DMS53 treated with DMSO at 0.1 percent for 48 hours (cell line): ENCODE data around the gene ZZZ3.
"Not testable (repeated sequence)": the region's sequence is repeated elsewhere in the genome, so short reads cannot be mapped to it uniquely, and the experiment has no call there.

Source experiments
- DNase-seq: peaks from one replicate; lab custom pipeline; 2025; ENCODE audit not compliant: unreplicated experiment; lab: John Stamatoyannopoulos, UW

Gene ZZZ3

DNA sequence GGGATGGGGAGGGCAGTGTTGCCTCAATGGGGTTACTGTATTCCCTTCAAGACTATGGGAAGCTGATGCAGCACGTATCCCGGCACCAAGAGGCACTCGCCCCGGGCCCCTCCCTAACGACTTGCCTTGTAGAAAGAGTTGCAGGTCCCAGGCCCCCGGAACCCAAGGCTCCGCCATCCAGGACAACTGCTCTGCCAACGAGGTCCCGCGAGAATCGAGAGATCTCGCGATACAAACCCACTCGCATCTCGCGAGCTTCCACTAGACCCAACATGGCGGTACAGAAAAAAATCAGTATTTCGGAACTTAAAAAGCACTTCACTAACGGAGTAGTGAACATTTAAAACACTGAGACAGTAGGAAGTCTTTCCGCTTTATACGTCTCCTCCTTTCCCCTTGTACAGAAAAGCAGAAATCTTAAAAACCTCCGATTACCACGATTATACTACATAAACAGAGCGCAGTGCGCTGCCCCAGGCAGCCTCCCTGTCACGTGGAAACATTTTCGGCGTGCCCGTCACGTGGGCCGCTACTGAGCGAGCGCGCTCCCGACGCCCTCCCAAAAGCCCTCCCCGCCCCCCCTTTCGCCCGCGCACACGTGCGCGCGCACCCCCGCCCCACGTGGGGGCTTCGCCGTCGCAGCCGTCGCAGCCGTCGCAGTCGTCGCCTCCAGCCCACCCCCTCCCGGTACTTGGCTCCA lies at the start of gene ZZZ3:
Gene ZZZ3 (minus strand): TSS at position 199 of the 700 bp plus-strand sequence. CDS start 49,304 bp downstream, outside the sequence.
- peak; percentile 97 for DNase-seq

DNA sequence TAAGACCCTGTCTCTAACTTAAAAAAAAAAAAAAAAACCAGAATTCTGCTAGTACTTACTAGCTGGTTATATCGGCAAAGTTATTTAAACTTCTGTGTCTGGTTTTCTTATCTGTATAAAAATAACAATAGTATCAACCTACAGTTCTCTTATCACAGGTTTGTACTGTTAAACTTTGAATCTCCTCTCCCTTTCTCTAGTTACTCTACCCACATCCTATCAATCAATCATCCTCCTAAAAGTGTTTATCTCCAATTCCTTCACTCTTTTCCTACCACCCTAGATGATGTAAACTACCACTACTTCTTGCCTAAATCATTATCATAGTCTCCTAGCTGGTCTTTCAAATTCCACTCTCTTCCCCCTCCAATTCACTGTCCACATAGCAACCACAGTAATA lies 49.6 kb upstream of the ZZZ3 start:
- no peak for DNase-seq

DNA sequence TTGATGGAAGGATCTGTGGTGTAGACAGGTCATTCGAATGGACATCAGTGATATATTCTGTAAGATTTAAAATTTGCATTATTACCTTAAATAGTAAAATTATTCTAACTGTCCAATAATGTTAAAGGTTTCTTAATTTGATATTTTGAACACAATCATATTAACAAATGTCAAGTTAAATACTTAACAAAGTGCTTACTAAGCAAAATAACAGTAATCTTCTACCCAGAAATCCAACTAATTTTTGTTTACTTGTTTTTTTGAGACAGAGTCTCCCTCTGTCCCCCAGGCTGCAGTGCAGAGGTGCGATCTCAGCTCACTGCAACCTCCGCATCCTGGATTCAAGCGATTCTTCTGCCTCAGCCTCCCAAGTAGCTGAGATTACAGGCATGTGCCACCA lies 43.2 kb upstream of the ZZZ3 start:
- DNase-seq = no peak

DNA sequence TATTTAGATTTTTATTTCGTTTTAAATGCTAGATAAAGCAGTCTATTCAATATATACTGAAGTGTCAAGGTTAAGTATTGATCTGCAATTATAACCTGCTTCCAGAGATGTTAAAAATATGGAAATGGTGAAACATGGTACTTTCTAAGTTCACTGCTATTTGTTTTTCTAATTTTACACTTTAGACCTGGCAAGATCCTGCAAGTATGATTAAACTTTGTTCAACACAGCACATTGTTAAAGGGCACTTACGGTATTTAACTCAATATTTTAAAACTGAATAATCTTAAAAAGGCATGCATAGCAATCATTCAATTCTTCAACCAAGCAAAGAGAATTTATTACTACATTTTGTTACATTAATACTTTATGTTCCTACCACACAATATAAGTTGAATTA lies 35.7 kb upstream of the ZZZ3 start:
- DNase-seq = no peak

DNA sequence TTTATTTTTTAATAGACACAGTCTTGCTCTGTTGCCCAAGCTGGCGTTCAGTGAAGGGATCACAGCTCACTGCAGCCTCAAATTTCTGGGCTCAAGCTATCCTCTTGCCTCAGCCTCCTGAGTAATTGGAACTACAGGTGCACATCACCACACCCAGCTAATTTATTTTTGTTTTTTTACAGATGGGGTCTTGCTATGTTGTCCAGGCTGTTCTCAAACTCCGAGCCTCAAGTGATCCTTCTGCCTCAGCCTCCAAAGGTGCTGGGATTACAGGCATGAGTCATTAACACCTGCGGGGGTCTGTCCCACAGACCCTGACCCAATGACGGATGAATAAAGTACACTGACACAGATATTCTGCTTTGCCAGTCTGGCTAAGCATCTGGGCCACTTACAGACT lies 33.6 kb upstream of the ZZZ3 start:
- no peak for DNase-seq

DNA sequence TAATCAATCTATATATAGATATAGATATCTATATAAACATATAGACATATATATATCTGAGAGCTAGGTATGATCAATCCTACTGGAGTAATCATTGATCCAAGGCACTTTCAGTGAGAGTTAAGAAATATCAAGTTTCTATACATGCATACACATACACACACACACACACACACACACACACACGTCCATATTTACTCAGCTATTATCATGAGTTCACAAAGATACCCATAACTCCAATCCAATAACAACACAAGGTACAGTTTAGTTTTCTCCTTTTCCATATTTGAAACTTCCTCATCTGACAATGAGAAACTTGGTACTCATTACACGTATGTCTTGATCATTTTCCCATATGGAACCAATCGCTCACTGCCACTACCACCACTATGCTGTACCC lies 27.3 kb upstream of the ZZZ3 start:
- no peak for DNase-seq

DNA sequence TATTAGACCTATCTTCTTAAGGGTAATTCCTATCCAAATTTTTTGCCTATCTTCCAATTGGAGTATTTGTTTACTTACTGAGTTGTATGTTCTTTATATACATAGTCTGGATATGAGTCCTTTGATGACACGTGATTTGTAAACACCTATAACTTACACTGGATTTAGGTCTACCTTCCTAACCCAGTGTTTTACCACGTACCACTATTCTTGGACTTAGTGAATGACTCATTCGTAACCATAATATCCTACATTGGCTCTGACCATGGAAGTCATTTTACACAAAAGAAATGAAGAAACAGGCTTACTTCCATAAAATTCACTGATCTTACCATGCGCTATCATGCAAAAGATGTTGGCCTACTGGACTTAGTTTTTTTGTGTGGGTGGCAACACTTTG lies 23.9 kb upstream of the ZZZ3 start:
- no peak for DNase-seq

DNA sequence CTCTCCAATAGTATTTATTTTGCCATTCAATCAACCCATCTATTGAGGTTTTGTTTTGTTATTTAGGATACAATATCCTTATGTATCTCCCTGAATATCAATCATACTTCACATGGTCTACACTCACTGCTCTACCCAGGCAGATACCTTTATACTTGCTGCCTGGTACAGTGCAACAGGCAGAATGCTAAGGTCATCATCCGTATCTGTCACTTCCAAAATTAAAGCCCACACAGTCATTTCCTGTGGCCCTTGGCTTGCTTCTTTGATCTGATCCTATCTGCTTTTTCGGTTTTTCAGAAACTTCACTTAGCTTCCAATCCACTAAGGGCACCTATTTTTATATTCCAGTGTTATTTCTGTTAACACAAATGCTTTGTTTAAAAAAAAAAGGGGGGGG lies 22.3 kb upstream of the ZZZ3 start:
- no peak for DNase-seq

DNA sequence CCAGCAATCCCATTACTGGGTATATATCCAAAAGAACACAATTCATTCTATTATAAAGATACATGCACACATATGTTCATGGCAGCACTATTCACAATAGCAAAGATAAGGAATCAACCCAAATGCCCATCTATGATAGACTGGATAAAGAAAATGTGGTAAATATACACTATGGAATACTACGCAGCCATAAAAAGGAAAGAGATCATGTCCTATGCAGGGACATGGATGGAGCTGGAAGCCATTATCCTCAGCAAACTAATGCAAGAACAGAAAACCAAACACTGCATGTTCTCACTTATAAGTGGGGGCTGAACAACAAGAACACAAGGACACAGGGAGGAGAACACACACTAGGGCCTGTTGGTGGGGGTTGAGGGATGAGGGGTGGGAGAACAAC lies 17.2 kb upstream of the ZZZ3 start:
- not testable (repeated sequence) for DNase-seq

DNA sequence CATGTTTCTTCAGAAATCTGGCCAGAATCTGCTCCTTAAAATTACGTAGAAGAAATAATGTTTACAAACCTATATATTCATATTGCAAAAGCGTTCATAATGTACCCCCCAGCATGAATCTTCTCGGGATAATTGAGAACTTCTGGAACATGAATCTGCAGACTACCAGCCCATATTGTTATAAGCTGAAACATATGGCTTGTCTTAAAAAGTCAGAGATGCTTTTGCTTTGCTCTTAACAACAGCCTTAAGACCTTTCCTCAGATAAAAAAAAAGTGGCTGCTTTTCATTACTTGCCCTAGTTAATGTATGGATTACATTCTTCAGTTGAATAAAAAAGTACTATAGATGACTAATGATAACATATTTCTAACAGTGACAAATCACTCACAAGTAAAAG lies 15.0 kb upstream of the ZZZ3 start:
- DNase-seq = no peak

DNA sequence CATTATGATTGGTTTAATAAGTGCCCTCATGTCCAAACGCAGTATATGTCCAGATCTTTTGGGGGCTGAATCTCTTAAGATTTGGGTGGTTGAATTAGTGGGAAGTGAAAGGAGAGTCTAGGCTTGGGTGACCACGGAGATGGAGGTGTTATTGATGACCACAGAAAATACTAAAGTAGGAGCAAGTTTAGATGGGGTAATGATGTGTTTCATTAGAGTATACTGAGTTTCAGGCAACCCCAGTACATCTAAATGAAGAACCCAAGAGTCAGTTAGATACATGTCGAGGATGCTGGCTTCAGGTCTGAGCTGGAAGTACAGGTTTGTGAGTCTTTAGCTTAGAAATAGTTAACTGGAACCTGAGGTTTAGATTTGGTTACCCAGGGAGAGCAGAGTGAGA lies 6.5 kb upstream of the ZZZ3 start:
- no peak for DNase-seq

DNA sequence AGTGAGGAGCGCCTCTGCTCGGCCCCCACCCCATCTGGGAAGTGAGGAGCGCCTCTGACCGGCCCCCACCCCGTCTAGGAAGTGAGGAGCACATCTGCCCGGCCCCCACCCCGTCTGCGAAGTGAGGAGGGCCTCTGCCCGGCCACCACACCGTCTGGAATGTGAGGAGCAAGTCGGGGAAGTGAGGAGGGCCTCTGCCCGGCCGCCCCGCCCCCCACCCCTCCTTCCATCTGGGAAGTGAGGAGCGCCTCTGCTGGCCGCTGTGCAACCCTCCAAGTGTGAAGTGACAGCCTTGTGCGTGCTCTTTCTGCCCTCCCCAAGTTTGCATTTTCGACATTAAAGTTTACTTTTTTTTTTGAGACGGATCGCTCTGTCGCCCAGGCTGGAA lies 5.1 kb upstream of the ZZZ3 start:
- DNase-seq = no peak

DNA sequence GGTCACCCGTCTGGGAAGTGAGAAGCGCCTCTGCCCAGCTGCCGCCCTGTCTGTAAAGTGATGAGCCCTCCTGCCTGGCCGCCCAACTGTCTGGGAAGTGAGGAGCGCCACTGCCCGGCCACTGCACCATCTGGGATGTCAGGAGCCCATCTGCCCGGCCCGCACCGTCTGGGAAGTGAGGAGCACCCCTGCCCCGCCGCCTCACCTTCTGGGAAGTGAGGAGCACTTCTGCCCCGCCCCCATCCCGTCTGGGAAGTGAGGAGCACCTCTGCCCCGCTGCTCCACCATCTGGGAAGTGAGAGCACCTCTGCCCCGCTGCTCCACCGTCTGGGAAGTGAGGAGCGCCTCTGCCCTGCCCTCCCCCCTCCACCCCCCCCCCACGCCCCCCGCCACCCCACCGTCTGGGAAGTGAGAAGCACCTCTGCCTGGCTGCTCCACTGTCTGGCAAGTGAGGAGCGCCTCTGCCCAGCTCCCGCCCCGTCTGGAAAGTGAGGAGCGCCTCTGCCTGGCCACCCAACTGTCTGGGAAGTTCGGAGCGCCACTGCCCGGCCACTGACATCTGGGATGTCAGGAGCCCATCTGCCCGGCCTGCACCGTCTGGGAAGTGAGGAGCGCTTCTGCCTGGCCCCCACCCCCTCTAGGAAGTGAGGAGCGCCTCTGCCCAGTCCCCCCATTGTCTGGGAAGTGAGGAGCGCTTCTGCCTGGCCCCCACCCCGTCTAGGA lies 4.5 kb upstream of the ZZZ3 start:
- DNase-seq = no peak

DNA sequence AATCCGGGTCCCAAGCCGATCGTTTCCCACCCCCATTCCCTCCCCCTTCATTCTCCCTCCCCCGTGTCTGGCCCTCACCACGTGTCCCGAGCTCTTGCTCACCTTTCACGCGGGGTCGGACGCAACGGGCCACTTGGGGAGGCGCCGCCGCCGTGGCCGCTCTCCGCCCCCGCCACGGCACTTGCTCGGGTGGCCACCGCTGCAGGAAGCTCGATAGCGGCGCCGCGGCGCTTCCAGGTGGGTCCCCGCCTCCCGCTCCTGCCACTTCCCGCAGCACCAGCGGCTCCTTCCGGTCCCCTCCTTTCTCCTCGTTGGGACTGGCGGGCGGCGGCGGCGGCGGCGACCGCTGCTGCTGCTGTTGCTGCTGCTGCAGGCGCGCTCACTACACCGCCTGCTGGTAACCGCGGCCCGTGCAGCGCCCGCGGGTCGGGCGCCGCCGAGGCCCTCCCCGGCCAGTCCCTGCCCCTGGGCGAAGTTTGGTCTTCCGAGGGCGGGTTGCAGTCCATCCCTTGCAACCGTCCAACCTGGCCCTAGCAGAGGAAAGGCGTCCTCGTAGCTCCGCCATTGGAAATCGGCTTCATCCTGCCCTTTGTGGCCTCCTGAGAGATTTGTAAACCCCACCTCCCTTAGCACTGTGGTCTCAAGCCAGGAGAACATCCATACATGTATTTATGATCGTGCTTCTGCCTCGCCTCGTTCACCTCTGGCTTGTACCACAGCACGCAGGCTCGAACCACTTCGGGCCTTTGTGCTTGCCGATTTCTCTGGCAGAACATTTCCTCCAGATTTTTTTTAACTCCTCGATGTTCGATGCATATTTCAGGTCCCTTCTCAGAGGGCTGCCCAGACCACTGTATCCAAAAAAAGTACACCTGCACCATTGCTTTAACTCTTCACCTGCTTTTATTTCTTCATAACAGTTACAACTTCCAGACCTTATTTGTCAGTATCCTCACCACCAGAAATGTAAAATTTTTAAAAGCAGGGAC lies 996 bp upstream of the ZZZ3 start:
- peak; percentile 95 for DNase-seq

DNA sequence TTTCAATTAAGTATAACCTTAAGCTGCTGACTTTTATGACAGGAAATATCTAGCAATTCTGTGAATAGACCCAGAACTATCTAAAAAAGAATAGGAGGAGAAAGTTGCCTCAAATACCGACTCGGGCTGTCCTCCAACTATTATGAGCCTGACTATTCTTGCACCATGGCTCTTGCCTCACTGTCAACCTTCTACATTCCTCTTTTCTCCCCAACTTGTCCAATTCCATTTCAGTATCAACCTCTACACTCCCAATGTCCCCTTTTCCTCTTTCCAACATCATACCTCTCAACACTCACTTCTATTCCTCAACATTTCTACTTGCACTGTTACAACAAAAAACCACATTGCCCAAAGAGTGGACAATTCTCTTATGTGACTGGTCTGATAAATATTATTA lies 2.3 kb downstream of the ZZZ3 start:
- DNase-seq = no peak

DNA sequence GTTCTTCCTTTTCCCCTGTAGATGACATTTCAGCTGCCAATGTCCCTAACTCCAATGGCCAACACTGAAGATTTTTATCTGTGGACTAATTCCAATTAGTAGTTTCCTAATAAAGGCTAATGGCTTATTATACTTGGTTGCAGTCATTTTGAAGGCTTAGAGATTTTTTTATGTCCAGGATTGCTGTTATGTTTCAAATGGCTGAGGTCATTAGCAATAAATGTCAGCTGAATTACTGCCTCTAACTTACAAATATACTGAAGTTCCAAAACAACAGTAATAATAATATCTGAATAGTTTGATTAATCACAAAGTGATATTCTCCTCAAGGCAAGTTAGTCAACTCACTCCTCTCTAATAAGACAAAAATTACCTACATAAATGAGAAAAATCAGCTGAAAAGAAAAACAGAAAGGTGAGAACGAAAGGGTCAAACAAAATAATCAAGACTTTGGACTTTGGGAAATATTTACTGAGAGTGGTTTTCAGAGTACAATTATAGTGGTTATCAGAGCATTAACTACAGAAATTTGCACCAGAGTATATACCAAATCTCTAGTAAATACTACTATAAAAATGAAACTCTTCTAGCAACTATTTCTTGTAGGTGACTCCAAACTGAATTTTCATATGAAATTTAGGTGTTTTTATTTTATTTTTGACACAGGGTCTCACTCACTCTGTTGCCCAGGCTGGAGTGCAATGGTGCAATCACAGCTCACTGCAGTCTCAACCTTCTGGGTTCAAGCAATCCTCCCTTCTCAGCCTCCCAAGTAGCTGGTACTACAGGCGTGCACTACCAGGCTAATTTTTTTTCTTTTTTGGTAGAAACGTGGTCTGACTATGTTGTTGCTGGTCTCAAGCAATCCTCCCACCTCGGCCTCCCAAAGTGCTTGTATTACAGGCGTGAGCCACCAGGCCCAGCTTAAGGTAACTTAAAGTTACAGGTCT lies 3.5 kb downstream of the ZZZ3 start:
- DNase-seq = no peak

DNA sequence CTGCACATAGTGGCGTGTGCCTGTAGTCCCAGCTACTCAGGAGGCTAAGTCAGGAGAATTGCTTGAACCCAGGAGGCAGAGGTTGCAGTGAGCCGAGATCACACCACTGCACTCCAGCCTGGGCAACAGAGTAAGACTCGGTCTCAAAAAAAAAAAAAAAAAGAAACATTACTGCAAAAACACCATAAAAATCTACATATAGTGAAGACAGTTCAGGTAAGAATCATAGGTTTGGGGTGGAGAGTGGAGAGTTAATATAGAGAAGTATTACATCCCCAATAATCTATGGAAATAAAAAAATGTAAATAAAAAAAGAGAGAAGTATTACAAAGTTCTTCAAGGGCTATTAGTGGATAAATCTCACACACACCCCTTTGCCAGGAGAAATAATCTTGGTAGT lies 7.7 kb downstream of the ZZZ3 start:
- DNase-seq = not testable (repeated sequence)

DNA sequence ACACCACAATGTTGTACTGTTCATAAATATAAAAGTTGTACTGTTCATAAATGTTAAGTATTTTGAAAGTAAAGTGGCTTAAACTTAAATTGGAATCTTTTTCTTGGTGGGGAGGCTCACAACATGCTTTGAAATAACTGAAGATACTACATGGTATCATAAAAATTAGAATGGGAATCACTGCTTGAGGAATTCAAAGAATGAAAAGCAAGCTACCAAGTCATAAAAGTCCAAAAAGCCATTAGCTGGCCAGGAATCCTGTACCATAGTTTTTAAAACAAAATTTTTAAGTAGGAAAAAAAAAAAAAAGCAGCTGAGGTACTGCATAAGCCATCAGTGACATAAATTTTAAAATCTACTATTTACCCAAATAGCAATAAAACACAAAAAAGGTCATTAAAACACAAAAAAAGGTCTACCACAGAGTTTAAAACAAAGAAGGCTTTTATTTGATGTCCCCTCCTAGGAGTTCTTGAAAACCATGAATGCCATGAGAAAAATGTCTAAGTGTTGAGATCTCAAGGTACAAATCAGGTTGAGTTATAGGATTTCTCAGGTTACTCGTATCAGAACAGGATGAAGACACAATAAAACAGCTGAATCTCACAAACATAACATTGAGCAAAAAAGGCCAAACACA lies 8.6 kb downstream of the ZZZ3 start:
- DNase-seq = no peak

DNA sequence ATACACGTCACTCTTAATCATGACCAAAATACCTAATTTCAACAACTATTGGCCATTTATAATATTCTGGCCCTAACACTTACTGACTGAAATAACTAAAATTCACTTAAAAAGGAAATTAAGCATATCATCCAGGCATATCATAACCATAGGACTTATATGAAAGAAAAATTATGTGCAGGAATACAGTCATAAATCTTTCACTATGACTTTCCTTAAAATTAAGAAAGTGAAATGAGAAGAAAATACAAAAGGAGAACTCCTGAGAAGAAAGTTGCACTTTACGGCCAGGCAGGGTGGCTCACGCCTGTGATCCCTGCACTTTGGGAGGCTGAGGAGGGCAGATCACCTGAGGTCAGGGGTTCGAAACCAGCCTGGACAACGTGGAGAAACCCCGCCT lies 9.4 kb downstream of the ZZZ3 start:
- DNase-seq = no peak

DNA sequence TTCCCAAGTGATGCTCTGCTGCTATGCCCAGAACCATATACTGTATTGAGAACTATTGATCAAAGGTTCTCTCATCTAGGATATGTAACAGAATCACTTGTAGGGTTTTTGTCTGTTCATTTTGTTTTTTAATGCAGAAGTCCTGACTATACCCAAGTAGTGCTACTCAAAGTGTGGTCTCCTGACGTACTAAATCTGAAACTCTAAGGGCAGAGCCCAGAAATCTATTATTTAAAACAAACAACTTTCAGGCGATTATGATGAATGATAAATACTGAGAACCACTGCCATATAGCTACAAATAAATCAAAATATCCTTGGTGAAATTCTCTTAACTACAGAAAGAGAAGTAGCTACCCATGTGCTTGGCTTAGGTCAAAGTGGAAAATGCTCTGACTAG lies 10.1 kb downstream of the ZZZ3 start:
- DNase-seq = no peak
